ENCODE data around the gene SEC22C. TPM values are rescaled to one million over a fixed set of nuclear protein-coding genes. Genes with fewer than 3 reads are reported as not detected.
"Not testable (repeated sequence)": the region's sequence is repeated elsewhere in the genome, so short reads cannot be mapped to it uniquely, and the experiment has no call there.

SEC22C gene
- total RNA-seq, 2 donors from 2014 or later, result 17.1 to 17.5 TPM

DNA sequence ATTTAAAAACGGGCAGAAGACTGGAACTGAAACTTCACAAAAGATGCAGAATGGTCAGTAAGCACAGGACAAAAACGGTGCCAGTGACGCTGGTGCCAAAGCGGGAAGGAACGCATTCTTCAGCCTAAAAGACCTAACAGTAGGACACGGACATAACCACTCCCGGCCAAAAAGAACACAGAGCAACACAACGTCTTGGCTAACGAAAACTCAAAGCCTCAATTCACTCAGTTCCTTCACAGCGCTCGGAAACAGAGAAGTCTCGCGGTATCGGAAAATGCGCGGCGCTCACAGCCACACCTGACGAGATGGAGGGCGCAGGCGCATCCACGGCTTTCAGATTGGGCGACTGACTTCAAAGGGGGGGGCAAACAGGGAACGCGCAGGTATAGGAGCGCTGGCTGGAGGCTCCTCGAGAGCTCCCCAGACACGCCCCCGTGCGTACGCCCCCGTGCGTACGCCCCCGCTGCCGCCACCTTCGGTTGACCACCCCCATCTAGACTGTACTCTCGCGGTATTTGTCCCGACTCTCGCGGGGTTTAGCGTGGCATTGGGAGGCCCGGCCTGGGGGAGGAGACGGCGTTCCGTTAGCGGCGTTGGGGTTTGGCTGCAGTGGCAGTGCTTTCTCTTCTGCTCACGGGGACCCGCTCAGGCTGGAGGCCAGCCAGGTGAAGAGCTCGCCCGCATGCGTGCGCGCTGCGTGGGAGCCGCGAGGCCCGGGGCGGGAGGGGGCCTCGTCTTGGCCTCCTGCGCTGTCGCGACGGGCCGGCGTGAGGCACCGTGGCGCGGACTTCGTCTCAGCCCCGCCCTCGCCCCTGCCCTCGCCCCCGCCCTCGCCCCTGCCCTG lies 18.6 kb upstream of the SEC22C start, which contains the start of gene NKTR:
NKTR (plus strand) TSS at position 576 of the 847 bp plus-strand sequence. CDS start 321 bp downstream, outside the sequence.
- intact Hi-C loops (cut with DNase I), result no loop called here
- Histone ChIP-seq H3K27ac (peak within 1 kb of the TSS; percentile 95), H3K9ac (ENCODE audit: low read depth in 2 of 2, low read length in 2 of 2) (peak within 1 kb of the TSS; percentile 93 to 97), H3K9me3 (no peaks in the 10 kb centered on the region), H3K4me1 (no peaks in the 10 kb centered on the region), H3K36me3 (no peaks in the 10 kb centered on the region), H3K4me3 (peak within 1 kb of the TSS; percentile 81), H3K27me3 (no peaks in the 10 kb centered on the region)
- no peak for TF ChIP-seq CTCF (IDR thresholded peaks at IDR 0.05)
- DNase-seq, result peak; percentile 100

GRCh38 chr3:42597098-42597497 lies 15.3 kb upstream of the SEC22C start:
- H3K27ac ChIP-seq; H3K9ac ChIP-seq (ENCODE audit: low read depth in 2 of 2, low read length in 2 of 2); H3K36me3 ChIP-seq; H3K27me3 ChIP-seq; DNase-seq; H3K9me3 ChIP-seq; intact Hi-C loops (cut with DNase I); H3K4me3 ChIP-seq; H3K4me1 ChIP-seq: not testable (repeated sequence)

- no peak for DNase-seq
- Histone ChIP-seq H3K9ac (ENCODE audit: low read depth in 2 of 2, low read length in 2 of 2) (no peak overlapping the region), H3K36me3 (no peaks in the 10 kb centered on the region), H3K27me3 (no peaks in the 10 kb centered on the region), H3K4me3 (no peak overlapping the region), H3K9me3 (no peaks in the 10 kb centered on the region), H3K4me1 (peaks cover 5% of the 10 kb centered on the region), H3K27ac (no peak overlapping the region)
- intact Hi-C loops (cut with DNase I), result no loop called here
- no peak for TF ChIP-seq CTCF (IDR thresholded peaks at IDR 0.05)
Observed at GRCh38 chr3:42595682-42596081, 13.9 kb upstream of the SEC22C start.

DNA sequence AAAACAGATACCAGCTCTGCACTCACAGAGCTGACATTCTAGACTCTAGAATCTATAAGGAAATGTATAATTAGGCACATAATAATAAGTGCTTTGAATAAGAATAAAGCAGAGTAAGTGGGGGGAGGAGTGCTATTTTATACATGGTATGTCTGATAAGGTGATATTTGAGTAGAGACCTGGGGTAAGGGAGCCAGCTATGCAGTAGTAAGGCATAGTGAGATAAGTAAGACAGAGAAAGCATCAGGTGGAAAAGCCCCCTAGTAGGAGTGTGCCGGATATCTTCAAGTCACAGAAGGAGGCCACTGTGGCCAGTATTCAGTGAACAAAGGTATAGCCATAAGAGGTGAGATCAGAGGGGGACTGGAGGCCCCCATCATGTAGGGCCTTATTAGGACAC lies 11.9 kb upstream of the SEC22C start:
- Histone ChIP-seq H3K4me1 (peaks cover 5% of the 10 kb centered on the region), H3K27ac (no peak overlapping the region), H3K9ac (ENCODE audit: low read depth in 2 of 2, low read length in 2 of 2) (no peak overlapping the region), H3K27me3 (no peaks in the 10 kb centered on the region), H3K36me3 (no peaks in the 10 kb centered on the region), H3K4me3 (no peak overlapping the region), H3K9me3 (no peaks in the 10 kb centered on the region)
- TF ChIP-seq CTCF (IDR thresholded peaks at IDR 0.05), result no peak
- no peak for DNase-seq
- intact Hi-C loops (cut with DNase I), result no loop called here

GRCh38 chr3:42591811-42592210 lies 10.0 kb upstream of the SEC22C start:
- intact Hi-C loops (cut with DNase I), result no loop called here
- Histone ChIP-seq H3K4me1 (peaks cover 5% of the 10 kb centered on the region), H3K9me3 (no peaks in the 10 kb centered on the region), H3K27ac (peak overlapping the region; percentile 75), H3K9ac (ENCODE audit: low read depth in 2 of 2, low read length in 2 of 2) (peak overlapping the region; percentile 70 to 73), H3K4me3 (peak overlapping the region; percentile 75), H3K36me3 (no peaks in the 10 kb centered on the region), H3K27me3 (no peaks in the 10 kb centered on the region)
- no peak for TF ChIP-seq CTCF (IDR thresholded peaks at IDR 0.05)
- no peak for DNase-seq
